Osteoblast (primary cell): Measurements from ENCODE around the gene GDPD5. TPM values are rescaled to one million over a fixed set of nuclear protein-coding genes. Genes with fewer than 3 reads are reported as not detected.

ENCODE experiments used
- DNase-seq: peaks from one replicate; pipeline ENCODE4 v3.0.0; 2011; ENCODE audit warnings: low spot score, mixed read lengths; ENCODE audit not compliant: insufficient read length; ENCODE audit errors: missing footprints
- H2AFZ ChIP-seq: 2 replicates; pipeline ENCODE4 v1.6.0; 2011; ENCODE audit warnings: mild to moderate bottlenecking, low read length
- H3K27ac ChIP-seq: 2 replicates; pipeline ENCODE4 v1.5.1; 2011; ENCODE audit warnings: mild to moderate bottlenecking, low read depth, low read length, moderate library complexity
- H3K27me3 ChIP-seq: 2 replicates; pipeline ENCODE4 v1.6.0; 2012; ENCODE audit warnings: mild to moderate bottlenecking, control low read depth, inconsistent platforms, low read length, moderate library complexity; ENCODE audit not compliant: insufficient read depth
- H3K36me3 ChIP-seq: 2 replicates; pipeline ENCODE4 v1.5.1; 2011; ENCODE audit warnings: mild to moderate bottlenecking, low read length, control low read depth, moderate library complexity; ENCODE audit not compliant: insufficient read depth
- H3K4me1 ChIP-seq: 2 replicates; pipeline ENCODE4 v1.5.1; 2011; ENCODE audit warnings: mild to moderate bottlenecking, low read length, control low read depth, moderate library complexity; ENCODE audit not compliant: insufficient read depth
- H3K4me2 ChIP-seq: 2 replicates; pipeline ENCODE4 v1.6.0; 2011; ENCODE audit warnings: mild to moderate bottlenecking, low read length; ENCODE audit not compliant: insufficient read depth
- H3K4me3 ChIP-seq: fragments of 200-600 bp; sonication (generic); 3 replicates; pipeline ENCODE4 v1.5.1; 2012; ENCODE audit warnings: mild to moderate bottlenecking, low read length, inconsistent platforms; ENCODE audit not compliant: insufficient read depth
- H3K79me2 ChIP-seq: 2 replicates; pipeline ENCODE4 v1.6.0; 2012; ENCODE audit warnings: mild to moderate bottlenecking, low read length, control low read depth, inconsistent platforms; ENCODE audit not compliant: insufficient read depth
- H3K9me3 ChIP-seq: 2 replicates; pipeline ENCODE4 v1.5.1; 2011; ENCODE audit warnings: low read depth, low read length, control low read depth
- H4K20me1 ChIP-seq: 2 replicates; pipeline ENCODE4 v1.6.0; 2012; ENCODE audit warnings: mild to moderate bottlenecking, low read length, control low read depth; ENCODE audit not compliant: insufficient read depth
- total RNA-seq: library from RNA; depleted of rRNA; stranded (reverse); fragments of >200 nt; gene quantifications from 2 replicates; pipeline ENCODE4 v1.2.3, GENCODE V29; 2012
- TF ChIP-seq, protein P1 (sequence below): IDR thresholded peaks from 2 replicates; pipeline ENCODE4 v1.5.1; 2011; ENCODE audit warnings: mild to moderate bottlenecking, low read depth, low read length, moderate library complexity; ENCODE audit errors: extremely low read depth

The GDPD5 gene
- total RNA-seq, 1 donor, result 13.4 TPM

DNA sequence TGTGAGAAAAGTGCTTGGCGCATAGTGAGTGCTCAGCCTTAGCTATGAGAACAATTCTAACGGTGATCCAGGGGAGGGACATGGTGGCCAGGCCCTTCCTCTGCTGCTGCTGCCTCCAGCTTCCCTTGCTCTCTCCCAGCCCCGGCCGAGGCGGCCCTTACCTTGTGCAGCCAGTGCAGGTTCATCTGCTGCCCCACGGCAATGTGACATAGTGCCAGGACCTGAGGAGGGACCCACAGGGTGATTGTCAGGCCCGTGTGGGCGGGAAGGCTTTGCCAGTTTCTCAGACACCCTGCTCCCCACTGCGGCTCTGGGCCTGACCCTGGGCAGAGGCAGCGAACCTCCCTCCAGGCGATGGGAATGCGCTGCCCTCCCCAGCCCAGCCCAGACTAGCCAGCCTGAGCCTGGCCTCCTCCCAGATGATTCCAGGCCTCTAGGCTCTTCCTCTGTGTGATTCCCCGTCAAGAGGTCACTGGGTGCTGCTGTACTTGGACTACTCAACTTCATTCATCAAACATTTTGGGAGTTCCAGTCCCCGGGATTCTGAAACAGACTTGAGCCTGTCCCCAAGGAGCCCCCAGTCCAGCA lies 69.1 kb downstream of the GDPD5 start:
- no peak overlapping the region for H3K4me2 ChIP-seq
- H3K9me3 ChIP-seq, result no peaks in the 10 kb centered on the region
- H4K20me1 ChIP-seq, result no peaks in the 10 kb centered on the region
- H3K4me1 ChIP-seq, result peaks cover 16% of the 10 kb centered on the region
- DNase-seq, result no peak
- peaks cover 5% of the 10 kb centered on the region for H3K27me3 ChIP-seq
- H3K79me2 ChIP-seq, result no peaks in the 10 kb centered on the region
- no peak overlapping the region for H2AFZ ChIP-seq
- TF ChIP-seq, protein P1, sequence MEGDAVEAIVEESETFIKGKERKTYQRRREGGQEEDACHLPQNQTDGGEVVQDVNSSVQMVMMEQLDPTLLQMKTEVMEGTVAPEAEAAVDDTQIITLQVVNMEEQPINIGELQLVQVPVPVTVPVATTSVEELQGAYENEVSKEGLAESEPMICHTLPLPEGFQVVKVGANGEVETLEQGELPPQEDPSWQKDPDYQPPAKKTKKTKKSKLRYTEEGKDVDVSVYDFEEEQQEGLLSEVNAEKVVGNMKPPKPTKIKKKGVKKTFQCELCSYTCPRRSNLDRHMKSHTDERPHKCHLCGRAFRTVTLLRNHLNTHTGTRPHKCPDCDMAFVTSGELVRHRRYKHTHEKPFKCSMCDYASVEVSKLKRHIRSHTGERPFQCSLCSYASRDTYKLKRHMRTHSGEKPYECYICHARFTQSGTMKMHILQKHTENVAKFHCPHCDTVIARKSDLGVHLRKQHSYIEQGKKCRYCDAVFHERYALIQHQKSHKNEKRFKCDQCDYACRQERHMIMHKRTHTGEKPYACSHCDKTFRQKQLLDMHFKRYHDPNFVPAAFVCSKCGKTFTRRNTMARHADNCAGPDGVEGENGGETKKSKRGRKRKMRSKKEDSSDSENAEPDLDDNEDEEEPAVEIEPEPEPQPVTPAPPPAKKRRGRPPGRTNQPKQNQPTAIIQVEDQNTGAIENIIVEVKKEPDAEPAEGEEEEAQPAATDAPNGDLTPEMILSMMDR, result no peak
- no peaks in the 10 kb centered on the region for H3K36me3 ChIP-seq
- H3K4me3 ChIP-seq, result no peak overlapping the region
- H3K27ac ChIP-seq, result no peak overlapping the region

DNA sequence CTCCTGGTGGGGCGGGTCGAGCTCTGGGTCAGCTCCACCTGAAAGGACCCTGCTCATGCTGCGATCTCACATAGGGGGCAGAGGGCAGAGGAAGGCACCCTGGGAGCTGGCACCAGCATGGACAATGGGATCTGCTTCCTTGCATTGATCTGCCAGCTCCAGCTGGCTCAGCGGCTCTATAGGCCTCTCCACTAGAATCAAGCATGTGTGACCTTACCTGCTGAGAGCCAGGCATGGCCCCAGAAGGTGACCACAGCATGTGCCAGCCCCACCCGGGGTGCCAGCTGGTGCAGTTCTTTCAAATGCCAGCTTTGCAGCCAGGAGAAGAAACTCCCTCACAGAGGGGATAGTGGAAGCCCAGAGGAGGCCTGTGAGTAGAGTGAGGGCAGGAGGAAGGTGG lies 70.8 kb downstream of the GDPD5 start:
- H3K4me2 ChIP-seq, result peak overlapping the region; percentile 63
- H3K79me2 ChIP-seq, result no peaks in the 10 kb centered on the region
- H3K4me1 ChIP-seq, result peaks cover 16% of the 10 kb centered on the region
- H3K36me3 ChIP-seq, result no peaks in the 10 kb centered on the region
- no peaks in the 10 kb centered on the region for H4K20me1 ChIP-seq
- peaks cover 5% of the 10 kb centered on the region for H3K27me3 ChIP-seq
- H3K27ac ChIP-seq, result no peak overlapping the region
- H3K4me3 ChIP-seq, result no peak overlapping the region
- DNase-seq, result no peak
- no peaks in the 10 kb centered on the region for H3K9me3 ChIP-seq
- TF ChIP-seq, protein P1, result no peak
- no peak overlapping the region for H2AFZ ChIP-seq

DNA sequence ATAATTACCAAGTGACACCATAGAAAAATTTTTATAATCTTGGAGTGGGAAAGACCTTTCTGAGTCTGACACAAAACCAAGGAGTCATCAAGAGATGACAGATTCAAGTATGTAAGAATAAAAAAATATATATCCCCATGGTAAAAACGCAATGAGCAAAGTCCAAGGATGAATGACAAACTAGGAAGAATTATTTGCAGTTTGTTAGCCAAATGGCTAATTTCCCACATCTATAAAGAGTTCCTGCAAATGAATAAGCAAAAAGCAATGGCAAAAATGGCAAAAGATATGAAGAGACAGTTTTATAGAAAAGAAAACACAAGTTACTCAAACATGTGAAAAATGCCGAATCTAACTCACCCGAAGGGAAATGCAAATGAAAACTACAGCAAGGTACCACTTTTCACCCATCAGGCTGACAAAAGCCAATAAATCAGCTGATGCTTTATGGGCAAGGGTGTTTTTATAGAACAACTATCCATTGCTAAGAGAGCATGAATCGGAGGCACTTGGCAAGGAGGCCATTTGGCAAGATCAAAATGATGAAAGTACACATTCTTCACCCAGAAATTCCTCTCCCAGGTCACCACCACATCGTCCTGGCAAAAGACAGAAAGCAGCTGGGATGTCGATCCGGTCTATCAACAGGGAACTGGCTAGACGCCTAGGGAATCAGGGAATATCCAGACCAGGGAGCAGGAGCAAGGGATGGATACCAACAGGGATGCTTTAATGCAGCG lies 71.7 kb downstream of the GDPD5 start:
- Histone ChIP-seq H3K4me2 (peak overlapping the region; percentile 63), H3K4me1 (peaks cover 16% of the 10 kb centered on the region), H3K79me2 (no peaks in the 10 kb centered on the region), H2AFZ (no peak overlapping the region), H3K9me3 (no peaks in the 10 kb centered on the region), H3K27ac (peak overlapping the region; percentile 57), H3K36me3 (no peaks in the 10 kb centered on the region), H3K4me3 (no peak overlapping the region), H4K20me1 (no peaks in the 10 kb centered on the region), H3K27me3 (peaks cover 5% of the 10 kb centered on the region)
- peak; percentile 97 for DNase-seq
- TF ChIP-seq, protein P1, result no peak
